OCI-LY7 (cell line): ENCODE results near the gene MTIF2. TPM values are rescaled to one million over a fixed set of nuclear protein-coding genes. Genes with fewer than 3 reads are reported as not detected.

Experiments
- BruUV-seq: library from RNA; stranded (reverse); fragments of 400-500 nt; replicated peaks from 2 replicates; lab custom pipeline; 2021; lab: Mats Ljungman, UMichigan
- CTCF ChIA-PET: fragments of 300-600 bp; sonication (Branson Sonifier 250); formaldehyde crosslinking; loops from one replicate; lab custom pipeline; 2022; ENCODE audit warnings: antibody characterized with exemption; ENCODE audit not compliant: unreplicated experiment; lab: Charles Lee
- POLR2A ChIA-PET: fragments of 300-600 bp; sonication (Branson Sonifier 250); formaldehyde crosslinking; loops from one replicate; lab custom pipeline; 2022; ENCODE audit warnings: antibody characterized with exemption; lab: Charles Lee
- DNase-seq: peaks from one replicate; pipeline ENCODE4 v3.0.0-alpha.2; 2015; ENCODE audit warnings: low spot score
- H2AFZ ChIP-seq: fragments of 200-600 bp; sonication (generic), shearing (Covaris generic); 2 replicates; pipeline ENCODE4 v1.6.1; 2014; ENCODE audit warnings: mild to moderate bottlenecking, antibody characterized with exemption, low read length, moderate library complexity
- H3K27ac ChIP-seq: fragments of 200-600 bp; sonication (generic); 2 replicates; pipeline ENCODE4 v1.5.1; 2014; ENCODE audit warnings: mixed run types, low read depth, mild to moderate bottlenecking, moderate library complexity, low read length, inconsistent platforms; ENCODE audit not compliant: poor library complexity, severe bottlenecking
- H3K36me3 ChIP-seq: fragments of 200-600 bp; sonication (generic); 2 replicates; pipeline ENCODE4 v1.6.1; 2014; ENCODE audit warnings: mild to moderate bottlenecking, antibody characterized with exemption, low read length, moderate library complexity, mixed read lengths; ENCODE audit not compliant: insufficient read depth
- H3K4me1 ChIP-seq: fragments of 200-600 bp; sonication (generic); 2 replicates; pipeline ENCODE4 v1.5.1; 2014; ENCODE audit warnings: mild to moderate bottlenecking, low read length; ENCODE audit not compliant: insufficient read depth, poor library complexity, severe bottlenecking
- H3K4me2 ChIP-seq: fragments of 200-600 bp; sonication (generic); 2 replicates; pipeline ENCODE4 v1.6.1; 2014; ENCODE audit warnings: mild to moderate bottlenecking, low read length
- H3K4me3 ChIP-seq: fragments of 200-600 bp; sonication (generic); 2 replicates; pipeline ENCODE4 v1.5.1; 2014; ENCODE audit warnings: mild to moderate bottlenecking, low read depth, low read length; ENCODE audit not compliant: poor library complexity, severe bottlenecking
- H3K79me2 ChIP-seq: fragments of 200-600 bp; sonication (generic); 2 replicates; pipeline ENCODE4 v1.6.1; 2016; ENCODE audit warnings: low read depth, mild to moderate bottlenecking, low read length, moderate library complexity, mixed read lengths; ENCODE audit not compliant: insufficient read depth
- H3K9me2 ChIP-seq: fragments of 200-600 bp; sonication (generic); 2 replicates; pipeline ENCODE4 v1.6.1; 2016; ENCODE audit warnings: mild to moderate bottlenecking, low read length, mixed read lengths; ENCODE audit not compliant: insufficient read depth
- H3K9me3 ChIP-seq: fragments of 200-600 bp; sonication (generic); 2 replicates; pipeline ENCODE4 v1.6.1; 2014; ENCODE audit warnings: mild to moderate bottlenecking, mixed run types, low read length, mixed read lengths
- H4K20me1 ChIP-seq: fragments of 200-600 bp; sonication (generic); 2 replicates; pipeline ENCODE4 v1.6.1; 2014; ENCODE audit warnings: mild to moderate bottlenecking, antibody characterized with exemption, low read length, moderate library complexity, mixed read lengths; ENCODE audit not compliant: insufficient read depth
- CTCF ChIP-seq: fragments of 200-600 bp; sonication (generic); conservative IDR thresholded peaks from 2 replicates; pipeline ENCODE4 v1.5.1; 2014; ENCODE audit warnings: mild to moderate bottlenecking, antibody characterized with exemption, low read length, moderate library complexity, mixed read lengths
- EZH2phosphoT487 ChIP-seq: fragments of 200-600 bp; sonication (generic); IDR thresholded peaks from 2 replicates; pipeline ENCODE4 v1.6.1; 2018; ENCODE audit warnings: low read depth, borderline replicate concordance, mild to moderate bottlenecking, mixed run types, antibody characterized with exemption, low read length, moderate library complexity, mixed read lengths
- intact Hi-C: fragments of 100-400 bp; cut with micrococcal nuclease; formaldehyde crosslinking; loops from one replicate; pipeline ENCODE4 v1.10.0; 2022; ENCODE audit not compliant: unreplicated experiment
- total RNA-seq, 2 experiments: library from RNA; depleted of rRNA in 1 of 2; stranded (reverse); fragments of >200 nt in 1 of 2; shearing (Covaris generic) in 1 of 2; gene quantifications; 2 replicates each; pipeline ENCODE4 v1.2.3, GENCODE V29; 2014 to 2022

The MTIF2 gene
- total RNA-seq, 2 experiments from 2014 or later: 33.5 to 47.1 TPM

- Histone ChIP-seq H3K79me2 (no peaks in the 10 kb centered on the region), H3K9me2 (no peaks in the 10 kb centered on the region), H3K36me3 (peaks cover 92% of the 10 kb centered on the region), H3K4me2 (no peak overlapping the region), H3K27ac (no peak overlapping the region), H3K4me1 (no peaks in the 10 kb centered on the region), H3K4me3 (no peak overlapping the region), H3K9me3 (no peaks in the 10 kb centered on the region), H2AFZ (no peak overlapping the region), H4K20me1 (no peaks in the 10 kb centered on the region)
- POLR2A ChIA-PET: interaction anchor here (0.9 to 1.0 kb wide), 3 partner anchors 29 to 63 kb away, joined by 3 to 4 read pairs (median 4); no protein-coding TSS in a partner anchor
- TF ChIP-seq CTCF: peak; percentile 42; the same call in 1 of the 2 replicates
- TF ChIP-seq EZH2phosphoT487: no peak
- BruUV-seq: no TSS peak
- CTCF ChIA-PET: no interaction called here
- intact Hi-C loops: no loop called here
- DNase-seq: peak; percentile 8
Measured at GRCh38 chr2:55311444-55311870, 42.4 kb upstream of the MTIF2 start.

GRCh38 chr2:55309446-55309845, 40.4 kb upstream of the MTIF2 start:
- Histone ChIP-seq H3K4me1 (no peaks in the 10 kb centered on the region), H3K79me2 (no peaks in the 10 kb centered on the region), H3K9me2 (no peaks in the 10 kb centered on the region), H2AFZ (no peak overlapping the region), H3K4me2 (no peak overlapping the region), H3K4me3 (no peak overlapping the region), H3K27ac (no peak overlapping the region), H3K9me3 (no peaks in the 10 kb centered on the region), H3K36me3 (peaks cover 89% of the 10 kb centered on the region), H4K20me1 (no peaks in the 10 kb centered on the region)
- no TSS peak for BruUV-seq
- no peak for TF ChIP-seq EZH2phosphoT487
- no peak for TF ChIP-seq CTCF
- intact Hi-C loops: no loop called here
- no peak for DNase-seq
- ChIA-PET POLR2A (interaction anchor here (0.6 to 1.0 kb wide), 3 partner anchors 20 to 611 kb away, joined by 3 to 4 read pairs (median 3); no protein-coding TSS in a partner anchor), CTCF (no interaction called here)

- DNase-seq: no peak
Measured at GRCh38 chr2:55302241-55302640, 33.2 kb upstream of the MTIF2 start.

More at GRCh38 chr2:55302241-55302640, 33.2 kb upstream of the MTIF2 start:
- no peak for TF ChIP-seq EZH2phosphoT487
- TF ChIP-seq CTCF: no peak
- no peaks in the 10 kb centered on the region for H3K4me1 ChIP-seq
- H3K4me3 ChIP-seq: no peak overlapping the region
- intact Hi-C loops: no loop called here
- ChIA-PET CTCF (no interaction called here), POLR2A (no interaction called here)
- H4K20me1 ChIP-seq: no peaks in the 10 kb centered on the region
- H3K9me3 ChIP-seq: no peaks in the 10 kb centered on the region
- H3K9me2 ChIP-seq: no peaks in the 10 kb centered on the region
- no peak overlapping the region for H3K27ac ChIP-seq
- H2AFZ ChIP-seq: no peak overlapping the region
- no peaks in the 10 kb centered on the region for H3K79me2 ChIP-seq
- H3K4me2 ChIP-seq: no peak overlapping the region
- peaks cover 81% of the 10 kb centered on the region for H3K36me3 ChIP-seq
- BruUV-seq: no TSS peak
